NCI-H187 (cell line): Measurements from ENCODE around the gene HNRNPUL2.

Experiments
- DNase-seq, 2 experiments: peaks; one replicate each; lab custom pipeline; 2025; lab: John Stamatoyannopoulos, UW

Gene HNRNPUL2

GRCh38 chr11:62726915-62727164, 417 bp downstream of the HNRNPUL2 start:
- DNase-seq: no peak

- no peak for DNase-seq
These were observed 922 bp downstream of the HNRNPUL2 start for GRCh38 chr11:62726156-62726914.

GRCh38 chr11:62725646-62726045, 1.6 kb downstream of the HNRNPUL2 start:
- no peak for DNase-seq

GRCh38 chr11:62724171-62724570, 3.1 kb downstream of the HNRNPUL2 start:
- DNase-seq: no peak

- no peak for DNase-seq
These were observed 5.3 kb downstream of the HNRNPUL2 start for GRCh38 chr11:62721994-62722393.

- DNase-seq: no peak
These were observed 7.8 kb downstream of the HNRNPUL2 start for GRCh38 chr11:62719302-62719978.

- DNase-seq: no peak
These were observed 10.4 kb downstream of the HNRNPUL2 start for GRCh38 chr11:62716816-62717215.

- no peak for DNase-seq
These were observed 11.1 kb downstream of the HNRNPUL2 start for GRCh38 chr11:62716206-62716605.

GRCh38 chr11:62715150-62716130, 11.8 kb downstream of the HNRNPUL2 start:
- no peak for DNase-seq

GRCh38 chr11:62713343-62713742, 13.9 kb downstream of the HNRNPUL2 start:
- no peak for DNase-seq

GRCh38 chr11:62712861-62713260, 14.4 kb downstream of the HNRNPUL2 start:
- DNase-seq: no peak

GRCh38 chr11:62712276-62712812, 14.9 kb downstream of the HNRNPUL2 start:
- DNase-seq: no peak

GRCh38 chr11:62710001-62710345, 17.3 kb downstream of the HNRNPUL2 start:
- DNase-seq: no peak

GRCh38 chr11:62709247-62710000, 17.8 kb downstream of the HNRNPUL2 start:
- DNase-seq: peak; percentile 96 to 99

- DNase-seq: peak in 1 of 2 experiments; percentile 33
These were observed 18.5 kb downstream of the HNRNPUL2 start for GRCh38 chr11:62708793-62709192.

GRCh38 chr11:62708392-62708791, 18.9 kb downstream of the HNRNPUL2 start:
- no peak for DNase-seq

- DNase-seq: peak; percentile 7 to 57
These were observed 19.9 kb downstream of the HNRNPUL2 start, which contains the start of the genes BSCL2 and GNG3 for GRCh38 chr11:62707277-62707861. Gene BSCL2 (minus strand): TSS chr11:62707424. CDS start chr11:62707195, 229 bp downstream. Gene GNG3 (plus strand): TSS chr11:62707676. CDS start chr11:62708296, 620 bp downstream.

- DNase-seq: no peak
These were observed 20.4 kb downstream of the HNRNPUL2 start for GRCh38 chr11:62706850-62707247.

GRCh38 chr11:62705880-62706849, 21.1 kb downstream of the HNRNPUL2 start:
- DNase-seq: peak; percentile 85 to 96

- DNase-seq: no peak
These were observed 21.8 kb downstream of the HNRNPUL2 start for GRCh38 chr11:62705413-62705812.
